K562 (cell line): ENCODE measurements around the gene NEB. TPM values are rescaled to one million over a fixed set of nuclear protein-coding genes. Genes with fewer than 3 reads are reported as not detected.

ENCODE experiments used
- polyA plus RNA-seq, 8 experiments: library from polyadenylated mRNA; depleted of rRNA in 4 of 8; stranded (reverse) in 5 of 8; unstranded in 3 of 8; fragments of >200 nt; fragmentation: Nextera tagmentation in 2 of 8; fragmentation: Illumina TruSeq in 1 of 8; extraction: Ambion mirVana in 2 of 8; extraction: Trizol in 1 of 8; gene quantifications; 2 replicates each; pipeline versions ENCODE4 v1.2.1 to v1.2.3, GENCODE V29; 2011 to 2014; ENCODE audit warnings: inconsistent platforms in 1 of 8, missing spikeins in 1 of 8
- total RNA-seq, 7 experiments: library from RNA; depleted of rRNA in 6 of 7; stranded (reverse); fragments of >200 nt in 6 of 7; fragmentation: Illumina TruSeq in 2 of 7; extraction: Trizol in 2 of 7; gene quantifications; 2 replicates each; pipeline versions ENCODE4 v1.2.1 to v1.2.3, GENCODE V29; 2011 to 2021; ENCODE audit warnings: low replicate concordance in 1 of 7

NEB gene
- total and polyA plus RNA-seq, 9 of the 15 experiments (the other 6 are each of a cell fraction or from before 2014, with no cell fraction given): 1.7 to 3.8 (median 2.9) TPM

Other genes starting within 250 kb of the NEB start
- gene ARL5A, start 93.9 kb upstream of the NEB start, total RNA-seq (2014; rRNA removed): 117 and 132 TPM in 2 replicates
- gene ARL5A, start 93.9 kb upstream of the NEB start, total RNA-seq (2014; rRNA removed; fragmentation: Illumina TruSeq; extraction: Trizol): 102 and 118 TPM in 2 replicates
- gene ARL5A, start 93.9 kb upstream of the NEB start, total RNA-seq (2015; rRNA removed; fragmentation: Illumina TruSeq; extraction: Trizol): 76.1 and 101 TPM in 2 replicates
- gene ARL5A, start 93.9 kb upstream of the NEB start, total RNA-seq (2021): 92.2 and 94.3 TPM in 2 replicates
- gene ARL5A, start 93.9 kb upstream of the NEB start, polyA plus RNA-seq (2011; rRNA removed): 65.1 and 71.1 TPM in 2 replicates
- 85.4 and 88.4 TPM in 2 replicates for gene ARL5A, start 93.9 kb upstream of the NEB start, polyA plus RNA-seq (2014; fragmentation: Illumina TruSeq; extraction: Trizol)
- gene ARL5A, start 93.9 kb upstream of the NEB start, polyA plus RNA-seq (2014; fragmentation: Nextera tagmentation; extraction: Ambion mirVana): 10 to 100 TPM; 16.3 to 16.9 TPM
- gene ARL5A, start 93.9 kb upstream of the NEB start, polyA plus RNA-seq (2014; rRNA removed): 74.8 and 75.6 TPM in 2 replicates